GM21515 (cell line): Measurements from ENCODE around the gene CLSTN3.
A peak's percentile ranks its signal among the peaks of the same experiment; 100 is the strongest.

Source experiments
- ATAC-seq: cut with Tn5 transposase; IDR thresholded peaks from one replicate; pipeline ENCODE4 v1.9.1; 2021; ENCODE audit not compliant: unreplicated experiment

Gene CLSTN3

GRCh38 chr12:7129872-7130691 is at the start of gene CLSTN3:
CLSTN3 (plus strand) TSS chr12:7130371; CDS start chr12:7130649, 278 bp downstream.
- peak; percentile 68 for ATAC-seq

GRCh38 chr12:7081037-7081436 is 49.1 kb upstream of the CLSTN3 start:
- no peak for ATAC-seq

- no peak for ATAC-seq
Observed at GRCh38 chr12:7083125-7083524, 47.0 kb upstream of the CLSTN3 start.

GRCh38 chr12:7089196-7089871 is 40.8 kb upstream of the CLSTN3 start:
- no peak for ATAC-seq

- ATAC-seq: no peak
Observed at GRCh38 chr12:7090222-7090998, 39.8 kb upstream of the CLSTN3 start.

GRCh38 chr12:7091171-7091570 is 39.0 kb upstream of the CLSTN3 start:
- ATAC-seq: no peak

- no peak for ATAC-seq
Observed at GRCh38 chr12:7091660-7092228, 38.4 kb upstream of the CLSTN3 start.

GRCh38 chr12:7092229-7092985 is 37.8 kb upstream of the CLSTN3 start, which contains the start of gene C1R:
C1R (minus strand) TSS chr12:7092445; CDS start chr12:7092388, 57 bp downstream.
- ATAC-seq: no peak

GRCh38 chr12:7092986-7093460 is 37.1 kb upstream of the CLSTN3 start:
- no peak for ATAC-seq

GRCh38 chr12:7093486-7093885 is 36.7 kb upstream of the CLSTN3 start:
- ATAC-seq: no peak

- no peak for ATAC-seq
Observed at GRCh38 chr12:7093892-7094291, 36.3 kb upstream of the CLSTN3 start.

- no peak for ATAC-seq
Observed at GRCh38 chr12:7096006-7096932, 33.9 kb upstream of the CLSTN3 start.

GRCh38 chr12:7096979-7097378 is 33.2 kb upstream of the CLSTN3 start:
- ATAC-seq: no peak

GRCh38 chr12:7099290-7099996 is 30.7 kb upstream of the CLSTN3 start:
- no peak for ATAC-seq

GRCh38 chr12:7100239-7100638 is 29.9 kb upstream of the CLSTN3 start:
- no peak for ATAC-seq

GRCh38 chr12:7101047-7101693 is 29.0 kb upstream of the CLSTN3 start:
- ATAC-seq: no peak

- ATAC-seq: no peak
Observed at GRCh38 chr12:7101694-7102131, 28.5 kb upstream of the CLSTN3 start.

- ATAC-seq: no peak
Observed at GRCh38 chr12:7102582-7102981, 27.6 kb upstream of the CLSTN3 start.
